GM21367 (cell line): Measurements from ENCODE around the gene IL10RA.
"Not testable (repeated sequence)": the region's sequence is repeated elsewhere in the genome, so short reads cannot be mapped to it uniquely, and the experiment has no call there.

Experiments used
- ATAC-seq: cut with Tn5 transposase; IDR thresholded peaks from one replicate; pipeline ENCODE4 v1.9.1; 2021; ENCODE audit not compliant: unreplicated experiment

IL10RA gene

GRCh38 chr11:117961896-117962295 lies 24.3 kb upstream of the IL10RA start:
- ATAC-seq, result no peak

- no peak for ATAC-seq
Measured at GRCh38 chr11:117962826-117963225, 23.4 kb upstream of the IL10RA start.

- ATAC-seq, result no peak
Measured at GRCh38 chr11:117966908-117967307, 19.3 kb upstream of the IL10RA start.

- no peak for ATAC-seq
Measured at GRCh38 chr11:117969160-117969991, 16.8 kb upstream of the IL10RA start.

GRCh38 chr11:117970400-117971024 lies 15.7 kb upstream of the IL10RA start:
- ATAC-seq, result no peak

- ATAC-seq, result no peak
Measured at GRCh38 chr11:117972044-117972443, 14.2 kb upstream of the IL10RA start.

- no peak for ATAC-seq
Measured at GRCh38 chr11:117972629-117973502, 13.3 kb upstream of the IL10RA start.

- ATAC-seq, result no peak
Measured at GRCh38 chr11:117973503-117973860, 12.7 kb upstream of the IL10RA start.

- no peak for ATAC-seq
Measured at GRCh38 chr11:117976445-117976844, 9.7 kb upstream of the IL10RA start.

- ATAC-seq, result no peak
Measured at GRCh38 chr11:117977029-117977428, 9.2 kb upstream of the IL10RA start.

GRCh38 chr11:117977612-117978264 lies 8.5 kb upstream of the IL10RA start:
- not testable (repeated sequence) for ATAC-seq

- ATAC-seq, result not testable (repeated sequence)
Measured at GRCh38 chr11:117978291-117978910, 7.8 kb upstream of the IL10RA start.

GRCh38 chr11:117978991-117979390 lies 7.2 kb upstream of the IL10RA start:
- ATAC-seq, result no peak

GRCh38 chr11:117979481-117980211 lies 6.5 kb upstream of the IL10RA start:
- ATAC-seq, result no peak

- ATAC-seq, result no peak
Measured at GRCh38 chr11:117980280-117980679, 5.9 kb upstream of the IL10RA start.

GRCh38 chr11:117980720-117981119 lies 5.5 kb upstream of the IL10RA start:
- no peak for ATAC-seq

GRCh38 chr11:117983163-117983475 lies 3.1 kb upstream of the IL10RA start:
- ATAC-seq, result no peak

- ATAC-seq, result no peak
Measured at GRCh38 chr11:117984476-117984875, 1.7 kb upstream of the IL10RA start.

GRCh38 chr11:117986981-117987574 lies 884 bp downstream of the IL10RA start:
- ATAC-seq, result peak; percentile 41
